Adipose tissue (tissue), 3 donors: Measurements from ENCODE around the gene MAML1. TPM values are rescaled to one million over a fixed set of nuclear protein-coding genes. Genes with fewer than 3 reads are reported as not detected.

Experiments
- H3K27ac ChIP-seq: one replicate; pipeline ENCODE4 v1.5.1; 2013; ENCODE audit warnings: low read depth, low read length
- WGBS, 3 donors: extraction: QIAGEN DNeasy Blood & Tissue Kit; methylation state at CpG; one replicate each; pipeline ENCODE4 v1.1.7; 2013; 5-methylcytosine and 5-hydroxymethylcytosine counted together
- polyA plus RNA-seq, 3 donors: library from polyadenylated mRNA; stranded (reverse); fragments of 200-250 nt; gene quantifications; one replicate each; pipeline ENCODE4 v1.2.3, GENCODE V29; 2013
- donor health status: healthy with polysubstance abuse.
- donor health status: Bipolar disorder and iron deficiency.
- donor health status: healthy.

The MAML1 gene
- polyA plus RNA-seq, 3 donors, result 8.9 to 12.9 (median 10.0) TPM

- H3K27ac ChIP-seq, result no peak overlapping the region
- 95 to 96% (median 95%) methylated on average over 36 of the region's 36 CpGs for WGBS, 3 donors
Measured at GRCh38 chr5:179798771-179799643, 66.4 kb downstream of the MAML1 start.

- H3K27ac ChIP-seq, result no peak overlapping the region
- WGBS, 3 donors, result 84 to 93% (median 91%) methylated on average over 5 of the region's 5 CpGs
Measured at GRCh38 chr5:179799644-179799973, 67.0 kb downstream of the MAML1 start.

- 94 to 97% (median 96%) methylated on average over 20 to 21 of the region's 21 CpGs for WGBS, 3 donors
- no peak overlapping the region for H3K27ac ChIP-seq
Measured at GRCh38 chr5:179800071-179800695, 67.6 kb downstream of the MAML1 start.

- no peak overlapping the region for H3K27ac ChIP-seq
- WGBS, 3 donors, result 79 to 85% (median 82%) methylated on average over 12 of the region's 12 CpGs
Measured at GRCh38 chr5:179800696-179801201, 68.1 kb downstream of the MAML1 start.

GRCh38 chr5:179801304-179802206, 68.9 kb downstream of the MAML1 start:
- no peak overlapping the region for H3K27ac ChIP-seq
- whole genome bisulfite sequencing, 3 donors, result 52 to 72% (median 68%) methylated on average over 64 to 67 of the region's 67 CpGs

- 76 to 89% (median 86%) methylated on average over 19 of the region's 19 CpGs for WGBS, 3 donors
- H3K27ac ChIP-seq, result no peak overlapping the region
Measured at GRCh38 chr5:179802207-179802883, 69.7 kb downstream of the MAML1 start.

- WGBS, 3 donors, result 71 to 76% (median 74%) methylated on average over 11 of the region's 11 CpGs
- no peak overlapping the region for H3K27ac ChIP-seq
Measured at GRCh38 chr5:179802950-179803562, 70.4 kb downstream of the MAML1 start.

GRCh38 chr5:179803651-179804554, 71.3 kb downstream of the MAML1 start:
- 49 to 66% (median 57%) methylated on average over 18 of the region's 18 CpGs for WGBS, 3 donors
- no peak overlapping the region for H3K27ac ChIP-seq

GRCh38 chr5:179804555-179804947, 71.9 kb downstream of the MAML1 start:
- 70 to 86% (median 78%) methylated on average over 8 of the region's 8 CpGs for WGBS, 3 donors
- H3K27ac ChIP-seq, result no peak overlapping the region

GRCh38 chr5:179805070-179805528, 72.5 kb downstream of the MAML1 start:
- 18 to 64% (median 48%) methylated on average over 9 of the region's 9 CpGs for WGBS, 3 donors
- no peak overlapping the region for H3K27ac ChIP-seq

- H3K27ac ChIP-seq, result peak overlapping the region; percentile 81
- 3 to 7% (median 6%) methylated on average over 45 to 63 of the region's 65 CpGs for WGBS, 3 donors
Measured at GRCh38 chr5:179805529-179806249, 73.1 kb downstream of the MAML1 start.

GRCh38 chr5:179806250-179807048, 73.8 kb downstream of the MAML1 start, which contains the start of gene MGAT4B:
Gene MGAT4B (minus strand): TSS chr5:179806866. CDS start chr5:179806583, 283 bp downstream.
- 0 to 2% (median 0%) methylated on average over 51 to 106 of the region's 108 CpGs for WGBS, 3 donors
- peak within 1 kb of the TSS; percentile 81 for H3K27ac ChIP-seq

- WGBS, 3 donors, result 93 to 96% (median 94%) methylated on average over 27 of the region's 27 CpGs
- H3K27ac ChIP-seq, result no peak overlapping the region
Measured at GRCh38 chr5:179812135-179812825, 79.7 kb downstream of the MAML1 start.

GRCh38 chr5:179812997-179813607, 80.5 kb downstream of the MAML1 start:
- WGBS, 3 donors, result 92 to 95% (median 94%) methylated on average over 5 of the region's 5 CpGs
- no peak overlapping the region for H3K27ac ChIP-seq
